Heart left ventricle (tissue), 13 donors: Measurements from ENCODE around the gene MPO.

ENCODE experiments used
- CTCF ChIP-seq, 12 donors: fragments of 200-600 bp; sonication (generic) in 4 of 12; IDR thresholded peaks; one replicate each; pipeline versions ENCODE4 v1.5.0 to v1.8.0; 2018 to 2022; ENCODE audit warnings: antibody characterized with exemption in 12 of 12, mild to moderate bottlenecking in 5 of 12
- POLR2A ChIP-seq, 2 donors: fragments of 450-650 bp; IDR thresholded peaks; one replicate each; pipeline ENCODE4 v1.6.1; 2017; ENCODE audit warnings: antibody characterized with exemption in 2 of 2, mild to moderate bottlenecking in 2 of 2, moderate library complexity in 2 of 2
- donor health status: ischemic (EF 13 %, LVEDD 7.1; RV severe dilation, severe dysfunction).
- donor health status: DM: no; HTN: yes; CAD: no.
- donor health status: DM: no; HTN: no; CAD: no.
- donor health status: ischemic (EF 25% LVEDD 6.9; RV normal size, moderate dysfunction).
- donor health status: ischemic (EF 25% LVEDD 5.7; RV mildly dilated, moderate dysfunction).
- donor health status: ischemic (EF 35%, LVEDD 5.7; RV mildly dilated, moderate dysfunction).
- donor health status: nonischemic (EF 11% LVEDD 7.7; RV severe dilation, severe dysfunction).
- donor health status: DM: yes; HTN: yes; CAD: no.
- donor health status: PGD.
- donor health status: ischemic (EF 29% LVEDD 5.4; RV normal size, mild dysfunction).
- donor health status: nonischemic (EF 23%, LVEDD 6.1; RV moderate dilation, normal function).

GRCh38 chr17:58264407-58265103 is 16.2 kb downstream of the MPO start:
- no peak for TF ChIP-seq CTCF (IDR thresholded peaks at IDR 0.05)
- TF ChIP-seq POLR2A (IDR thresholded peaks at IDR 0.05) = no peak
